Activated CD4-positive, alpha-beta T cell treated with anti-CD3 and anti-CD28 coated beads for 4 hours (primary cell): ENCODE measurements around the gene ZC3H12C.

ENCODE experiments used
- DNase-seq, 2 donors: peaks; one replicate each; pipeline ENCODE4 v3.0.0-alpha.2; 2020

The ZC3H12C gene

GRCh38 chr11:110100476-110101240 is 7.5 kb downstream of the ZC3H12C start:
- DNase-seq, result no peak

GRCh38 chr11:110106713-110107274 is 13.6 kb downstream of the ZC3H12C start:
- no peak for DNase-seq

GRCh38 chr11:110110854-110111253 is 17.7 kb downstream of the ZC3H12C start:
- DNase-seq, result no peak

- no peak for DNase-seq
Observed at GRCh38 chr11:110112457-110112856, 19.3 kb downstream of the ZC3H12C start.

GRCh38 chr11:110113505-110113904 is 20.3 kb downstream of the ZC3H12C start:
- DNase-seq, result no peak

GRCh38 chr11:110113973-110114372 is 20.8 kb downstream of the ZC3H12C start:
- no peak for DNase-seq

- no peak for DNase-seq
Observed at GRCh38 chr11:110119317-110119716, 26.1 kb downstream of the ZC3H12C start.

GRCh38 chr11:110121204-110121603 is 28.0 kb downstream of the ZC3H12C start:
- DNase-seq, result no peak

GRCh38 chr11:110123003-110123402 is 29.8 kb downstream of the ZC3H12C start:
- no peak for DNase-seq

GRCh38 chr11:110124605-110125004 is 31.4 kb downstream of the ZC3H12C start:
- DNase-seq, result no peak

GRCh38 chr11:110125632-110126031 is 32.4 kb downstream of the ZC3H12C start:
- DNase-seq, result no peak

GRCh38 chr11:110126936-110127335 is 33.7 kb downstream of the ZC3H12C start:
- no peak for DNase-seq

GRCh38 chr11:110128161-110128560 is 35.0 kb downstream of the ZC3H12C start:
- DNase-seq, result no peak

GRCh38 chr11:110130642-110131238 is 37.5 kb downstream of the ZC3H12C start:
- no peak for DNase-seq

- no peak for DNase-seq
Observed at GRCh38 chr11:110131386-110132123, 38.4 kb downstream of the ZC3H12C start.

- DNase-seq, result no peak
Observed at GRCh38 chr11:110133160-110133559, 40.0 kb downstream of the ZC3H12C start.

GRCh38 chr11:110134110-110134509 is 40.9 kb downstream of the ZC3H12C start:
- DNase-seq, result no peak

- DNase-seq, result no peak
Observed at GRCh38 chr11:110141812-110142211, 48.6 kb downstream of the ZC3H12C start.

GRCh38 chr11:110147962-110148709 is 54.9 kb downstream of the ZC3H12C start:
- no peak for DNase-seq

- DNase-seq, result no peak
Observed at GRCh38 chr11:110148775-110149744, 55.9 kb downstream of the ZC3H12C start.

- DNase-seq, result no peak
Observed at GRCh38 chr11:110152199-110152598, 59.0 kb downstream of the ZC3H12C start.

GRCh38 chr11:110153474-110153873 is 60.3 kb downstream of the ZC3H12C start:
- no peak for DNase-seq
